NCI-H1105 treated with DMSO at 0.1 percent for 48 hours (cell line): ENCODE measurements around the gene SCIMP.
"Not testable (repeated sequence)": the region's sequence is repeated elsewhere in the genome, so short reads cannot be mapped to it uniquely, and the experiment has no call there.

Experiments
- DNase-seq: peaks from one replicate; lab custom pipeline; 2025; lab: John Stamatoyannopoulos, UW

SCIMP gene

DNA sequence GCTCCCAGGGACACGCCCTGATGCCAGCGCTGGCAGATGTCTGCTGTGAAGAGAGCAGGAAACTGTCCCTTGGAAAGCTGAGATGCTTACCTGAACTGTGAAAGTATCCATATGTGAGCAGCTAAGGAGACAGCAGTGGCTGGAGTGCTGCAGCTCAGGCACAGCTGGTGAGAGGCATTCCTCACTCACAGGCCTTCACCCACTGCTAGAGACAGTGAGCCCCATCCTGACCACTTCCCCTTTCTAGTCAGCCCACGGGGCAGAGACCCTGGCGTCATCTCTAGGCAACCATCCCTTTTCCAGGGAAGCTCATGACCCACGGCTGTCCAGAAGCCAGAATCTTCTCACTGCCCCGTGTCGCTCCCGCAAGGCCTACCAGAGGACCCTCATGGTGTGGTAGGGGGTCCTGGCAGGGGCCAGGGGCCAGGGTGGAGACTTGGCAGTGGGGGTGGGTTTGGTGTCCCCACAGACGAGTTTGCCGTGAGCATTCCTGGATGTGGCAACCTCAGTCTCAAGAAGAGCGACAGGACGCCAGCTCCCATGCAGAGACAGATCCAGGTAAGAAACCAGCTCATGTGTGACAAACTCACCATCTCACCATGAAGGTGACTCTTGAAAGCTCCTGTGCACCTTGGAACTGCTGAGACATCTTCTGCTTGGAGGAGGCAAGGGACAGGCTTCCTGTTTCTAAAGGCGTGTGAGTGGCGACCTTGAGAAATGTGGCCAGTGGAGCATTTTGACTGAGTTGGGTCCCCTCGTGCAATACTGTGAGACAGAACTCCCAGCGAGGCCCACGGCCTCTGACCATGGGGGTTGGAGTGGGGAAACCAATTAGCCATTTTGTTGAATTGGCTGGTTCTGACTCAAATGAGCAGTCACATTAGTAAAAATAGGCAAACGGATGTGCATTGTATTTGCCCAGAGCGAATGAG, at the start of gene SCIMP:
Gene SCIMP, minus strand, starts transcription at position 216 of the 932 bp plus-strand sequence. Its CDS starts 105 bp downstream, at position 111.
- no peak for DNase-seq

GRCh38 chr17:5283571-5284315, 49.1 kb upstream of the SCIMP start:
- DNase-seq, result no peak

GRCh38 chr17:5282642-5283217, 48.1 kb upstream of the SCIMP start:
- no peak for DNase-seq

- DNase-seq, result peak; percentile 84
These were observed 47.4 kb upstream of the SCIMP start, which contains the start of gene RABEP1 for GRCh38 chr17:5281814-5282641. Gene RABEP1 (plus strand): TSS chr17:5282284. CDS start chr17:5282487, 203 bp downstream.

DNA sequence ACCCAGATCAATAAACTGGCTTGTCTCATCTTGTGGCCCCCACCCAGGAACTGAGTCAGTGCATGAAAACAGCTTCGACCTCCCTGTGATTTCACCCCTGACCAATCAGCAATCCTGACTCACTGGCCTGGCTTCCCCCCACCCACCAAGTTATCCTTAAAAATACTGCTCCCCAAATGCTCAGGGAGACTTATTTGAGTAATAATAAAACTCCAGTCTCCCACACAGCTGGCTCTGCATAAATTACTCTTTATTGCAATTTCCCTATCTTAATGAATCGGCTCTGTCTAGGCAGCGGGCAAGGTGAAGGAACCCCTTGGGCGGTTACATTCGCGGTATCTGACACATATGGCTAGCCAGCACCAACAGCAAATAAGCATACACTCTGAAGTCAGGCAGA, 37.7 kb upstream of the SCIMP start:
- no peak for DNase-seq

- DNase-seq, result no peak
These were observed 34.7 kb upstream of the SCIMP start for GRCh38 chr17:5269241-5269960.

GRCh38 chr17:5264893-5265292, 30.2 kb upstream of the SCIMP start:
- no peak for DNase-seq

GRCh38 chr17:5263441-5263840, 28.8 kb upstream of the SCIMP start:
- no peak for DNase-seq

DNA sequence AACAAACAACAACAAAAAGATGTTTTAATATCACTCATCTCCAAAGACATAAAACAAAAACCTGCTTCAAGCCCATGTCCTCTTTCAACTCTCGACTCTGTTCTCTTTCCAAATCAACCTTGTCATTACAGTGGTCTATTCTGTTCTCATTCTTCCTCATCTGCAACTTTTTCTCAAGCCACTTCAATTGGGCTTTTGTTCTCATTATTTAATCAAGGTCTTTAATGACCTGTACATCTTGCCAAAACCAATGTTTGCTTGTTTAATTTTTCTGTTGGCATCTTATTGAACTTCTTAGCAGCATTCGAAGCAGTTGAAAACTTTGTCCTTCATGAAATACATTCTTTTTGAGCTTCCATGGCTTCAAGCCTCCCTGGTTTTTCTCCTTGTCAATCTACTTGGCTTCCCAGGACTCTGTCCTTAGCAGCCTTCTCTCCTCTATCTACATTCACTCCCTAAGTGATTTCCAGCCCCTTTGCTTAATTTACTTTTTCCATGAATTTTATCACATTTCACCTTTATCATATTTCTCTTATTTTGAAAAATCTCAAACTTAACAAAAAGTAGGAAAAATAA, 27.8 kb upstream of the SCIMP start:
- no peak for DNase-seq

DNA sequence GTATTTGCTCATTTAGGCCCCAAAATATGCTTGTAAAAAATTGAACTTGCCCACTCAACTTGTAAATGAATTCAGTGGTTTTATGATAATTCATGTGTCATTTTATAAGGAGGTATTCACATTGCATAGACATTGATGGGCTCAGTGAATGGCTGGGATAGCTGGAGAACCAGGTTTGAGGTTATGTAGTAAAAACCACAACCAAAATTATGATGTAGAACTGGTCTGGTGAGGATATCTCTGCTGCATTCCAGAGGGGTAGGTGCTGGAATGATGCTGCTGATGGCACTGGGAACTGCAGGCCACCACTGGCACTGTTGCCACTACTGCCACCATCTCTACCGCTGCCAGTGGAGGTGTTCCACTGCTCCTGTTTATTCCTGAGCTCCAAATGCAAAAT, 25.9 kb upstream of the SCIMP start:
- no peak for DNase-seq

- no peak for DNase-seq
These were observed 22.5 kb upstream of the SCIMP start for GRCh38 chr17:5257124-5257523.

DNA sequence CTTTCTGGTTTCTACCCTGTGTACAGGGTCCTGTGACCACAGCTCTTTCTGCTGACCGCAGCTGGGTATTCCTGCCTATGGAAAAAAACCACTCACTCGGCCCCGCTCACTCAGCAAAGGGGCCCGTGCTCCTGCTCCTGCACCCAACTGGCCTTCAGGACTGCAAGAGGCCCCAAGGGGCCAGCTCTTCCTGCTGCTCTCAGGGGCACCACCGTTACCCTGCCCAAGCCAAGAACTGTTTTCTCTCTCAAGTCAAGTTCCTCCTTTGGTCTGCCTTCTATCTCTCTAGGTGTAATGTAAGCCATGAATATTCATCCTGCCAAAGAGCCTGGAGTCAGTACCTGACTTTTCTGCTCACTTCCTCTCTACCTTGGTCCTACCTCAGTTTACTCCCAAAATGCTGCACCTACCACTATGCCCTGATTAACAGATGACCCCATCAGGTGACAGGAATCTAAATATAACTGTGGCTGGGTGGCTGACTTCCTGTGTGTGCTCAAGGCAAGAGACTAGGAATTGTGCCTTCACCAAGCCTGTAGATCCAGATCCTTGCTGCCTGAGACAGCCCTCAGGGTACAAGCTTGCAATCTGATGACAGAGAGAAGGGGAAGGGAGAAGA, 20.4 kb upstream of the SCIMP start:
- no peak for DNase-seq

DNA sequence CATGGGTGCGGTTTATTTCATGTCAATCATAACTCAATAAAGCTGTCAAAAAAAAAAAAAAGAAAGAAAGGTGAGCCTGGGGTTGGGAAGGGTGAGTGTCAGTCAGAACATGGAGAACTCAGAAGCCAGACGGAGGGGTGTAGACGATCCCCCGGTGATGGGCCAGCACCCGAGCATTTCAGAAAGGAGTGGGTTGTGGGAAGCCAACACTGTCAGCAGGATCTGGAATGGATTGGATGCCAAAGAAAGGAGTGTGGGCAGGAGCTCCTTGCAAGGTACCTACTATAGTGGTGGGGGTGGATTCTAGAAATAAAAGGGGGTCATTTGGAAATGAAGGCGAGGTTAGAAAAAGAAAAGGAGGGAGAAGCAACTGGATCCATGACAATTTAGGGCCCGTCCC, 19.8 kb upstream of the SCIMP start:
- DNase-seq, result no peak

- DNase-seq, result peak; percentile 82
These were observed 15.0 kb upstream of the SCIMP start for GRCh38 chr17:5249615-5250014.

DNA sequence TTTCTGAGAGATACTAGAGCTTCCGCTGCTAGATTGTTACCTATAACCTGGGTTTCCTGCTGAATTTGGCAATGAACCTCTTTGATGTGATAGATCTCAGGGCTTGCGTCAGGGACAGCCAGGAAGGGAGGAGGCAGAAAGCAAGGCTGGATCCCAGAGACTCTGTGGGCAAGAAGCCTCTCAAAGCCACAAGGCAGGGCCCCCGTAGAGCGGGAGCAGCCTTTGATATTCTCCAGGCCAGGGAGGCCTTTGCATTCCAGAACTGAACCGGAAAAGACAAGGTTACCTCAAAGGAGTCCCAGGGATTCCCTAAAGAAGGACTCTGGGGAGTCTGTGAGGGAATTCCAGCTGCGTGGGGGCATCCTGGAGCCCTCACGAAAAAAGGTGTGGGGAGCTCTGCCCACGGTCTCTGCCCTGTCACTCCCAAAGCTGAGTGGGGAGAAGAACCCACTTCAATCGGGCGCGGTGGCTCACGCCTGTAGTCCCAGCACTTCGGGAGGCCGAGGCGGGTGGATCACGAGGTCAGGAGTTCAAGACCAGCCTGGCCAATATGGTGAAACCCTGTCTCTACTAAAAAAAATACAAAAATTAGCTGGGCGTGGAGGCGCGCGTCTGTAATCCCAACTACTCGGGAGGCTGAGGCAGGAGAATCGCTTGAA, 14.3 kb upstream of the SCIMP start:
- DNase-seq, result no peak

GRCh38 chr17:5247621-5248020, 13.0 kb upstream of the SCIMP start:
- DNase-seq, result no peak

GRCh38 chr17:5241861-5242671, 7.4 kb upstream of the SCIMP start:
- no peak for DNase-seq

DNA sequence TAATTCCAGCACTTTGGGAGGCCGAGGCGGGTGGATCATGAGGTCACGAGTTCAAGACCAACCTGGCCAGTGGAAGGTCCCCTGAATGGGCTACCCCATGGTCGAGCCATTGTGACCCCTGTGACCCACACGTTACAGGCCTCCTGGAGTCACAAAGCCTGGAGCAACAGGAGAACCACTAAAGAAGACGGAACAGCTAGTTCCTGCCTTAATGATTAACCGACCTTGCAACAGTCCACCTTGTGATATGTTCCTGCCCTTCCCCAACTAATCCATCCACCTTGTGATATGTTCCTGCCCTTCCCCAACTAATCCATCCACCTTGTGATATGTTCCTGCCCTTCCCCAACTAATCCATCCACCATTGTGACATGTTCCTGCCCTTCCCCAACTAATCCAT, 5.1 kb upstream of the SCIMP start:
- not testable (repeated sequence) for DNase-seq

DNA sequence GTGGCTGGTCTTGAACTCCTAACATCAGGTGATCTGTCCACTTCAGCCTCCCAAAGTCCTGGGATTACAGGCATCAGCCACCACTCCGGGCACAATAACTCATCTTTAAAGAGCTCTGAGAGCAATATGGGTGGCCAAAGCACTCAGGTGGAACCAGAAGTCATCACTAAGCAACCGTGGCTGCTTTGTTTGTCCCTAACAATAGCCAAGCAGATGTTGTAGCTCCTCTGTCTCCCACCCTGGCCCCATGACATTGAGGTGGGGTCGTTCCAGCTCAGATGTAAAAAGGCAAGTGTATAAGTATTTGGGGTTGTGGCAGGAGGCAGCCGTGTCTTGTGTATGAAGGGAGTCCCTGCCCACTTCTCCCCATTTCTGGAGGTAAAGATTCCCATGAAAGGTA, 3.7 kb upstream of the SCIMP start:
- DNase-seq, result no peak
